Testis (tissue), 3 donors: ENCODE data around the gene UTP3. TPM values are rescaled to one million over a fixed set of nuclear protein-coding genes. Genes with fewer than 3 reads are reported as not detected.

ENCODE experiments used
- DNase-seq: peaks from one replicate; pipeline ENCODE4 v3.0.0-alpha.2; 2019
- H3K27ac ChIP-seq, 2 donors: fragments of 200-600 bp; sonication (generic); one replicate each; pipeline ENCODE4 v1.5.1; 2019
- H3K27me3 ChIP-seq: fragments of 200-600 bp; sonication (generic); one replicate; pipeline ENCODE4 v1.5.1; 2019
- H3K36me3 ChIP-seq: fragments of 200-600 bp; sonication (generic); one replicate; pipeline ENCODE4 v1.5.1; 2017; ENCODE audit warnings: low read depth; ENCODE audit errors: missing control alignments
- H3K4me1 ChIP-seq: fragments of 200-600 bp; sonication (generic); one replicate; pipeline ENCODE4 v1.5.1; 2019
- H3K4me3 ChIP-seq, 2 donors: fragments of 200-600 bp; sonication (generic); one replicate each; pipeline ENCODE4 v1.5.1; 2017 to 2019
- H3K9me3 ChIP-seq: fragments of 200-600 bp; sonication (generic); one replicate; pipeline ENCODE4 v1.5.1; 2017
- CTCF ChIP-seq, 3 experiments: fragments of 450-650 bp in 2 of 3; fragments of 200-600 bp in 1 of 3; sonication (generic) in 1 of 3; IDR thresholded peaks; one replicate each; pipeline ENCODE4 v1.5.1; 2016 to 2019; ENCODE audit warnings: antibody characterized with exemption in 3 of 3, mild to moderate bottlenecking in 2 of 3, moderate library complexity in 1 of 3
- POLR2A ChIP-seq: fragments of 450-650 bp; IDR thresholded peaks from one replicate; pipeline ENCODE4 v1.6.1; 2017; ENCODE audit warnings: antibody characterized with exemption, mild to moderate bottlenecking, moderate library complexity
- WGBS, 2 donors: methylation state at CpG; one replicate each; pipeline ENCODE4 v1.1.5; 2018; 5-methylcytosine and 5-hydroxymethylcytosine counted together
- intact Hi-C: fragments of 100-400 bp; cut with DNase I; formaldehyde crosslinking; loops from one replicate; pipeline ENCODE4 v1.15.1; 2023; ENCODE audit warnings: low total_unique reads
- polyA plus RNA-seq: library from polyadenylated mRNA; stranded (reverse); fragments of 350-450 nt; fragmentation: Illumina TruSeq; extraction: RNeasy Lipid Tissue Mini Kit (QIAGEN cat#74804); gene quantifications from one replicate; pipeline ENCODE4 v1.2.3, GENCODE V29; 2014; ENCODE audit warnings: low read depth, low replicate concordance; ENCODE audit not compliant: insufficient read depth
- total RNA-seq, 2 donors: library from RNA; depleted of rRNA; stranded (reverse); fragments of >200 nt; gene quantifications; one replicate each; pipeline ENCODE4 v1.2.3, GENCODE V29; 2016

Gene UTP3
- total and polyA plus RNA-seq, 3 donors from 2014 or later, result 18.5 to 26.0 (median 25.4) TPM

DNA sequence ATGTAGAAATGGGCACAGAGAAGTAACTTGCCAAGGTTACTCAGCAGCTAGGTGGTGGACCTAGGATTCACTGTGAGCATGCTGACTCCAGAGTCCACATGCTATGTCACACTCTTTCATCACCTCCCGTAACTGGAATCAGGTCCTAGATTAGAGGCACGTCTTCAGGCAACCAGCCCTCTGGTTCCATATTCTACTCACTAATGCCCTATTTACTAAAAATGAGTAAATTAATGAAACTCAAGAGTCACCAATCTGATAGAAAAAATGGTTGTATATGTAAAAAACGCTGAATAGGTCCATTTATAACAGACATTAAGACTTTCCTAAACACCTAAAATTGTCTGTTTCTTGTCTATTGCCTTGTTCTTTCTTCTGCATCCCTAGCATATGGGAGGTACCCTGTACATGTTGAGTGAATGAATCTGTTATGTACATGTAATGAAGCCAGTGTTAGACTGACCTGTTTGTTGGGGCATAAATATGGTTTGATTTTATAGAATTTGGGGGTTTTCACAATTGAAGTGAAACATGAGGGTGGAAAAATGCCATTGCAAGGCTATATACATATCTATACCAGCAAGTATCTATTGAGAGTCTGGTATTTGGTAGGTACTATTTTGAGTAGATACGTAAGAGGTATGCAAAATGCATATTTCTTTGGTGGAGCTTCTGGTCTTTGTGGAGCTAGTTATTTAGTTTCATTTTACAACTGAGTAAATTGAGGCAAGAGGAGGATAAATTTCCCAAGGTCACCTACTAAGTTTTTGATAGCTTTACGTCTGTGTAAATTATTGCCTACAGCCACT, 26.0 kb downstream of the UTP3 start:
- TF ChIP-seq POLR2A (no peak), CTCF (IDR thresholded peaks at IDR 0.05) (no peak)
- no peaks in the 10 kb centered on the region for H3K9me3 ChIP-seq
- H3K36me3 ChIP-seq, result no peaks in the 10 kb centered on the region
- H3K27ac ChIP-seq, result no peak overlapping the region
- H3K4me3 ChIP-seq, result no peak overlapping the region
- WGBS, 2 donors, result 84 to 94% methylated on average over 5 of the region's 5 CpGs
- no peaks in the 10 kb centered on the region for H3K4me1 ChIP-seq
- DNase-seq, result no peak
- intact Hi-C loops, result no loop called here
- no peaks in the 10 kb centered on the region for H3K27me3 ChIP-seq

DNA sequence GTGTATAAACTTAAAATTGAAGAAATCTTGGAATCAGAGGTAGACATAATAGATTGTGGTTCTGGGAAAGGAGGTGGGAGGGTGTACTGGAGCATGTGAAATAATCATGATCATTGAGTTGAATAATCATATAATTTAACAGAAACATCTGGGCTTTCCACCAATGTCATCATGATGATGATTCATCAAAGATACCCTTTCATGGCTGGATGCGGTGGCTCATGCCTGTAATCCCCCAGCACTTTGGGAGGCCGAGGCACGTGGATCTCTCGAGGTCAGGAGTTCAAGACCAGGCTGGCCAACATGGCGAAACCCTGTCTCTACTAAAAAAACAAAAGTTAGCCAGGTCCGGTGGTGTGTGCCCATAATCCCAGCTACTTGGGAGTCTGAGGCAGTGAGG, 26.8 kb downstream of the UTP3 start:
- DNase-seq, result no peak
- no peak for TF ChIP-seq POLR2A
- no peak for TF ChIP-seq CTCF (IDR thresholded peaks at IDR 0.05)
- Histone ChIP-seq H3K4me3 (no peak overlapping the region), H3K4me1 (no peaks in the 10 kb centered on the region), H3K27ac (no peak overlapping the region), H3K9me3 (no peaks in the 10 kb centered on the region), H3K36me3 (no peaks in the 10 kb centered on the region), H3K27me3 (no peaks in the 10 kb centered on the region)
- intact Hi-C loops, result no loop called here
- WGBS, 2 donors, result 79 to 95% methylated on average over 6 of the region's 6 CpGs

DNA sequence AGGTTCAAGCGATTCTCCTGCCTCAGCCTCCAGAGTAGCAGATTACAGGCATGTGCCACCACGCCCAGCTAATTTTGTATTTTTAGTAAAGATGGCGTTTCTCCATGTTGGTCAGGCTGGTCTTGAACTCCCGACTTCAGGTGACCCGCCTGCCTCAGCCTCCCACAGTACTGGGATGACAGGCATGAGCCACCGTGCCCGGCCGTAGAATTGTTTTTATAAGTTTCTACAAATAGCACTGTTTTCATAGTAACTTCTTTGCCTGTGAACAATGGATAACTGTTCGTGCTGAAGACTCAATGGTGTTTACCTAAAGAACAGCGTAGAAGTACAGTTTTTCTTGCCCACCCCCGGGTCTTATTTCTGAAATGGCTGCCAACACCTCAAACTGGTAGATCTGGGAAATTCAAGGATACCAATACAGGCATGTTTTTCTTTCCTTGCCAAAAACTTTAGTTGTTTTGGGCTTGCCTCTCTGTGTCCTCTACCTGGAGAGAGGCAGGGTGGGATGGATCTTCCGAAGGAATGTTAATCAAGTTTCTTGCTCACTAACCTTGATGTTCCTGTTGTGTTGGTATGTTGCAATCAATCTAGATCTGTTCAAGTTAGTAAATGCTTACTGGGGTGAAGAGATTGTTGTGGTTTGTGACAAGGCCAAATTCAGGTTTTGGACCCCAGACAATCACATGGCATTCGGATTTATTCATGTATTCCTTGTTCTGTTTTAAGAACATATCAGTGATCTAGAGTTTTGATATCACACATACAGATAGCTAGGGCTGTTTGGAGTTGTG, 30.7 kb downstream of the UTP3 start:
- H3K4me3 ChIP-seq, result no peak overlapping the region
- H3K9me3 ChIP-seq, result no peaks in the 10 kb centered on the region
- DNase-seq, result no peak
- peaks cover 5% of the 10 kb centered on the region for H3K4me1 ChIP-seq
- no peak overlapping the region for H3K27ac ChIP-seq
- no peaks in the 10 kb centered on the region for H3K36me3 ChIP-seq
- TF ChIP-seq POLR2A (no peak), CTCF (IDR thresholded peaks at IDR 0.05) (no peak)
- no peaks in the 10 kb centered on the region for H3K27me3 ChIP-seq
- WGBS, 2 donors, result 87 to 88% methylated on average over 13 of the region's 13 CpGs
- intact Hi-C loops, result no loop called here

GRCh38 chr4:70721747-70722146, 33.4 kb downstream of the UTP3 start, which contains the start of gene RUFY3:
Gene RUFY3, plus strand, starts transcription at chr4:70721964. Its CDS starts 610 bp downstream, at chr4:70722574.
- 23 to 33% methylated on average over 3 of the region's 3 CpGs for WGBS, 2 donors
- TF ChIP-seq CTCF (IDR thresholded peaks at IDR 0.05) (no peak), POLR2A (no peak)
- peak within 1 kb of the TSS; percentile 71 to 89 for H3K27ac ChIP-seq
- peak; percentile 84 for DNase-seq
- peaks cover 9% of the 10 kb centered on the region for H3K4me1 ChIP-seq
- peak within 1 kb of the TSS; percentile 50 to 59 for H3K4me3 ChIP-seq
- no peaks in the 10 kb centered on the region for H3K9me3 ChIP-seq
- H3K36me3 ChIP-seq, result no peaks in the 10 kb centered on the region
- H3K27me3 ChIP-seq, result no peaks in the 10 kb centered on the region
- intact Hi-C loops, result no loop called here
